Loucy (cell line): Measurements from ENCODE around the gene GLRX2.

ENCODE experiments used
- H2AFZ ChIP-seq: fragments of 200-600 bp; sonication (generic); 2 replicates; pipeline ENCODE4 v1.6.0; 2016; ENCODE audit warnings: antibody characterized with exemption, mild to moderate bottlenecking, low read length, moderate library complexity
- H3F3A ChIP-seq: fragments of 200-600 bp; 2 replicates; pipeline ENCODE4 v1.6.0; 2016; ENCODE audit warnings: antibody characterized with exemption, low read depth, mild to moderate bottlenecking
- H3K27me3 ChIP-seq: fragments of 200-600 bp; sonication (generic); 2 replicates; pipeline ENCODE4 v1.6.1; 2014; ENCODE audit warnings: low read length, mild to moderate bottlenecking; ENCODE audit not compliant: insufficient read depth, poor library complexity, severe bottlenecking
- H3K36me3 ChIP-seq: fragments of 200-600 bp; sonication (generic); 2 replicates; pipeline ENCODE4 v1.6.1; 2016; ENCODE audit warnings: low read length; ENCODE audit not compliant: insufficient read depth
- H3K4me1 ChIP-seq: fragments of 200-600 bp; sonication (generic); 2 replicates; pipeline ENCODE4 v1.5.1; 2014; ENCODE audit warnings: low read length, mild to moderate bottlenecking; ENCODE audit not compliant: insufficient read depth, poor library complexity, severe bottlenecking
- H3K4me2 ChIP-seq: fragments of 200-600 bp; sonication (generic); 2 replicates; pipeline ENCODE4 v1.6.0; 2014; ENCODE audit warnings: antibody characterized with exemption, low read length, low read depth, mild to moderate bottlenecking; ENCODE audit not compliant: poor library complexity, severe bottlenecking
- H3K4me3 ChIP-seq: fragments of 200-600 bp; sonication (generic); 2 replicates; pipeline ENCODE4 v1.5.1; 2014; ENCODE audit warnings: low read length, mild to moderate bottlenecking, mixed read lengths; ENCODE audit not compliant: poor library complexity, severe bottlenecking
- H3K79me2 ChIP-seq: fragments of 200-600 bp; sonication (generic); 2 replicates; pipeline ENCODE4 v1.6.1; 2014; ENCODE audit warnings: low read length; ENCODE audit not compliant: insufficient read depth
- H3K9ac ChIP-seq: fragments of 200-600 bp; sonication (generic); 2 replicates; pipeline ENCODE4 v1.6.0; 2014; ENCODE audit warnings: mild to moderate bottlenecking, low read depth, low read length, moderate library complexity; ENCODE audit not compliant: poor library complexity, severe bottlenecking
- H3K9me2 ChIP-seq: fragments of 200-600 bp; sonication (generic); replicated peaks from 2 replicates; pipeline ENCODE4 v1.6.1; 2016; ENCODE audit warnings: low read depth, low read length, mixed read lengths
- H3K9me3 ChIP-seq: fragments of 200-600 bp; sonication (generic); 2 replicates; pipeline ENCODE4 v1.6.1; 2014; ENCODE audit warnings: mild to moderate bottlenecking, antibody characterized with exemption, low read length, low read depth; ENCODE audit not compliant: insufficient read depth
- H4K20me1 ChIP-seq: fragments of 200-600 bp; sonication (generic); 2 replicates; pipeline ENCODE4 v1.6.0; 2014; ENCODE audit warnings: antibody characterized with exemption, low read length, mild to moderate bottlenecking; ENCODE audit not compliant: insufficient read depth, poor library complexity, severe bottlenecking
- CTCF ChIP-seq: fragments of 200-600 bp; sonication (generic); conservative IDR thresholded peaks from 2 replicates; pipeline ENCODE4 v1.5.1; 2014; ENCODE audit warnings: mild to moderate bottlenecking, antibody characterized with exemption, low read length
- EZH2phosphoT487 ChIP-seq: fragments of 200-600 bp; IDR thresholded peaks from 2 replicates; pipeline ENCODE4 v1.6.1; 2018; ENCODE audit warnings: antibody characterized with exemption, mild to moderate bottlenecking, moderate library complexity, borderline replicate concordance

GLRX2 gene

GRCh38 chr1:193115629-193116227 lies 10.5 kb upstream of the GLRX2 start:
- Histone ChIP-seq H3K27me3 (no peaks in the 10 kb centered on the region), H3K36me3 (no peaks in the 10 kb centered on the region), H3K4me3 (no peak overlapping the region), H3K4me2 (no peak overlapping the region), H4K20me1 (no peaks in the 10 kb centered on the region), H2AFZ (no peak overlapping the region), H3K79me2 (no peaks in the 10 kb centered on the region), H3K4me1 (peaks cover 7% of the 10 kb centered on the region), H3F3A (no peaks in the 10 kb centered on the region), H3K9me2 (no peaks in the 10 kb centered on the region), H3K9ac (no peak overlapping the region), H3K9me3 (no peaks in the 10 kb centered on the region)
- TF ChIP-seq CTCF (no peak), EZH2phosphoT487 (no peak)

GRCh38 chr1:193114485-193115095 lies 9.4 kb upstream of the GLRX2 start:
- H4K20me1 ChIP-seq = no peaks in the 10 kb centered on the region
- H3K36me3 ChIP-seq = no peaks in the 10 kb centered on the region
- no peaks in the 10 kb centered on the region for H3K79me2 ChIP-seq
- H3F3A ChIP-seq = no peaks in the 10 kb centered on the region
- H2AFZ ChIP-seq = no peak overlapping the region
- H3K4me3 ChIP-seq = no peak overlapping the region
- TF ChIP-seq CTCF (no peak), EZH2phosphoT487 (no peak)
- no peaks in the 10 kb centered on the region for H3K9me2 ChIP-seq
- H3K9ac ChIP-seq = no peak overlapping the region
- no peaks in the 10 kb centered on the region for H3K27me3 ChIP-seq
- H3K4me1 ChIP-seq = peaks cover 5% of the 10 kb centered on the region
- H3K9me3 ChIP-seq = no peaks in the 10 kb centered on the region
- no peak overlapping the region for H3K4me2 ChIP-seq

- H3K4me3 ChIP-seq = no peak overlapping the region
- no peak for TF ChIP-seq CTCF
- no peak for TF ChIP-seq EZH2phosphoT487
- H2AFZ ChIP-seq = no peak overlapping the region
- H3K27me3 ChIP-seq = no peaks in the 10 kb centered on the region
- no peaks in the 10 kb centered on the region for H3K79me2 ChIP-seq
- peaks cover 2% of the 10 kb centered on the region for H3K4me1 ChIP-seq
- H3K9me3 ChIP-seq = no peaks in the 10 kb centered on the region
- H3K9me2 ChIP-seq = no peaks in the 10 kb centered on the region
- H3K9ac ChIP-seq = no peak overlapping the region
- H3K4me2 ChIP-seq = no peak overlapping the region
- no peaks in the 10 kb centered on the region for H3K36me3 ChIP-seq
- H4K20me1 ChIP-seq = no peaks in the 10 kb centered on the region
- H3F3A ChIP-seq = no peaks in the 10 kb centered on the region
These were observed 8.7 kb upstream of the GLRX2 start for GRCh38 chr1:193113992-193114332.
